SH-SY5Y (cell line): ENCODE measurements around the gene GIPC3.

Source experiments
- GATA2 ChIP-seq: IDR thresholded peaks from 2 replicates; pipeline ENCODE4 v1.6.1; 2011; ENCODE audit warnings: mild to moderate bottlenecking, low read depth, low read length
- GATA3 ChIP-seq: IDR thresholded peaks from 2 replicates; pipeline ENCODE4 v1.6.1; 2011; ENCODE audit warnings: low read depth, mild to moderate bottlenecking, low read length, moderate library complexity

The GIPC3 gene

DNA sequence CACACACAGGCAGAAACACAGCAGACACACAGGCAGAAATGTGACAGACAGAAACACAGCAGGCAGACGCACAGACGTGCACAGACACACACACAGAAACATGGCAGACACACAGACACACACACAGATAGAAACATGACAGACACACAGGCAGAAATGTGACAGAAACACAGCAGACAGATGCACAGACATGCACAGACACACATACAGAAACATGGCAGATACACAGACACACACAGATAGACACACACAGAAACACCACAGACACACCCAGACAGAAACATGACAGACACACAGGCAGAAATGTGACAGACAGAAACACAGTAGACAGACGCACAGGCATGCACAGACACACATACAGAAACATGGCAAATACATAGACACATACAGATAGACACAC lies 20.1 kb downstream of the GIPC3 start:
- TF ChIP-seq GATA3 (no peak), GATA2 (no peak)

DNA sequence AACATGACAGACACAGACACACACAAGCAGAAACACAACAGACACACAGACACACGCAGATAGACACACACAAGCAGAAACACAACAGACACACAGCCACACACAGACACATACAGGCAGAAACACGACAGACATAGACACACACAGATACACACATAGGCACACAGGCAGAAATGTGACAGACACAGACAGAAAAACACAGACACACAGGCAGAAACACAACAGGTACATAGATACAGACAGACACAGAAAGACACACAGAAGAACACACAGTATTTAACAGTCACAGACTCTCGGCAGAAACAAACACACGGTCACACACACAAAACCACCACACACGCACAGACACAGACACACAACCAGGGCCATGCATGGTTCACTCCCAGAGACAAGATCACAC lies 20.5 kb downstream of the GIPC3 start:
- TF ChIP-seq GATA2 (no peak), GATA3 (no peak)

DNA sequence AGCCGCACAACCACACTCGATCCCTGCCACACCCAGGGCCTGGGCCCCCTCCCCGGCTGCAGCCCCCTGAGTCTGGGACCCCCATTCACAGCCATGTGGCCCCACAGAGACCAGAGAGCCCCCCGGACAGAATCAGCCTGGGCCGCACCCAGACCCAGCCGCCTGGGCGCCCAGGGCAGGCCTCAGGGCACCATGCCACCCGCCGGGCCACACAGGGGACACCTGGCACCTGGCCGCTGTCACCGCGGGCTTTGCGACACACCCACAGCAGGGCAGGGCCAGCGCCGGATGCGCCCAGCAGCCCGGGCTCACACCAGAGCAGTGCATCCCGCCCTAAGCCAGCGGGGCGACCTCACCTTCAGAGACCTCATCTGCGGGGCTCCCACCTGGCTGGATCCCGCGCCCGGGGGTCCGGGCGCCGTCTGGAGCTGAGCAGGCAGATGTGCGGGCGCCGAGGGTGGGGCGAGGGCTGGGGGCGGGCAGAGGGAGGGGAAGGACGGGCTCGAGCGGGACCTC lies 21.0 kb downstream of the GIPC3 start:
- no peak for TF ChIP-seq GATA3
- no peak for TF ChIP-seq GATA2

DNA sequence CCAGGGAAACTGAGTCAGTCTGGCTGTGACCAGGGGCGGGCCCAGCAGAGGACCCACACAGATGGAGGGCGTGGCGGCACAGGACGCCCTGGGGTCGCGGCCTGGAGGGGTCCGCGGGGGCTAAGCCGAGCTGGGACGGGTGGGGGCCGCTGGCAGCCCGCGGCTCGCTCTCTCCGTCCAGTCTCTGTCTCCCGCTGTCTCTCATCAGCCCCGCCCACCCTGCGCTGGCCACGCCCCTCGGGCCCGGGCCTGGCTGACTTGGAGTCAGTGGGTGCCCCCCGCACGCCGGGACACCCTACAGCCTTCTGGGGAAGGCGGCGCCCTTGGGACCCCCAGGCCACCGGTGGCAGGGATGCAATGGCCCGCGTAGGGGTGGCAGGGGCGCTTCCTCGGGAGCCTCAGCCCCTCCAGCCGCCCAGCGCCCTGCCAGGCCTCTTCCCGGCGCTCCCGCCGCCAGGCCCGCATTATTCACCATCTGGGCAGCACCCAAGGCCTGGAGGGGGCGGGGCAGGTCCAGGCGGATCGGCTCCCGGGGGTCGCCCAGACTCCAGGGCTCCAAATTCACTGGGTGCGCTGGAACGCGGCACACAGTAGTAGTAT lies 21.5 kb downstream of the GIPC3 start, which contains the start of gene TBXA2R:
Gene TBXA2R, minus strand, starts transcription at position 186 of the 600 bp plus-strand sequence. CDS start 6,241 bp downstream, outside the sequence.
- TF ChIP-seq GATA3 (no peak), GATA2 (no peak)

DNA sequence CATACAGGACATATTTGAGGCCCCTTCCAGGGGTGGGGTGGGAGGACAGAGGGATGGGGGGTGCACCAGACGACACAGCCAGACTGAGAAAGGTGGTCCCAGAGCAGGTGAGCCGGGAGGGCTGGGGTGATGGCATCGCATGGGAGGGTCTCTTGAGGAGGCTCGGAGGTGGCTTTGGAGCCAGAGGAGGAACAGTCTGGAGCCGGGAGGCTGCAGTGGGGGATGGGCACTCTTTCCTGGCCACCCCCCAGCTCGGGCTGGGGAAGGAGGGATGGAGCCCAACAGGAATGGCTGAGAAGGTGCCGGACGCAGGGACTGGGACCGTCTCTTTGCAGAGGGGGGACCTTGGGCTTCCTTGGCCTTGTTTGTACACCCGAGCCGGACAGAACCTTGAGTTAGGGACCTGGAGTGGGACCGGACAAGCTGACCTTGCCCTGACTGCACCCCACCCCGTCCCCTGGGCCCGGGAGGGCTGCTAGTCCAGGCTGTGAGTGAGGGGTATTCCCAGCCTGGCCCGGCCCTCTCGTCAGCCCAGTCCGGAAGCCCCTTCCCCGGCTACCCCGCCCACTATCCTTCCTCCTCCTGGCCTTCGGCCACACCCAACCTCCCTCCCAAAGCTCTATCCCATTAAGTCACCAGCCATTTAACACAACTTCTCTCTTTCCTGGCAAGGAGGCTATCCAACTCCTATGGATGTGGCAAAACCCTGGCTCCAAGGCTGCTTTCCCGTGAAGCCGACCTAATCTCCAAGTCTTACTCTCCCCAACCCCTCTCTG lies 22.2 kb downstream of the GIPC3 start:
- TF ChIP-seq GATA3 (no peak), GATA2 (no peak)

DNA sequence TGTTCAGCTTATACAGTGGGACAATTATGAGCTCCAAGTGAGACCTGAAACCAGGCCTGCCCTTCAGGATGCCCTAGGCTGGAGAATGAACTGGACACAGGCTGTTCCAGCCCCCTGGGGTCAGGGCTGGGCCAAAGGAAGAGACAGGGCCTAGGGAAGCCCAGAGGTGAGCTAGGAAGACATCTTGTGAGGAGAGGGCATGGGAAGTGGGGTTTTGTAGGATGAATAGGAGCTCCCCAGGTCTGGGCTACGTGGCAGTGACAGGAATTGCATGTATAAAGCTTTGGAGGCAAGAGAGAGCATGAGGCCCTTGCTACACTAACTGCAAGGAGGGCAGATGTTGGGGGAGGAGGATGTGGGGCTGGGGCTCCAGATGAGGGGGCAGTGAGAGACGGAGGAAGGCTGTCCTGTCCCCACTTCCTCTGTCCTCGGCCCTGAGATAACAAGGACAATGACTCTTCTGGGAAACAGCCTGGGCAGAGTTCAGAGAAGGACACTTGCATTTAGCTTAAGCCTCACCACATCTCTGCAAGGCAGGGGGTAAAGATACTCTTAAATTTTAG lies 22.9 kb downstream of the GIPC3 start:
- TF ChIP-seq GATA2 (no peak), GATA3 (no peak)

DNA sequence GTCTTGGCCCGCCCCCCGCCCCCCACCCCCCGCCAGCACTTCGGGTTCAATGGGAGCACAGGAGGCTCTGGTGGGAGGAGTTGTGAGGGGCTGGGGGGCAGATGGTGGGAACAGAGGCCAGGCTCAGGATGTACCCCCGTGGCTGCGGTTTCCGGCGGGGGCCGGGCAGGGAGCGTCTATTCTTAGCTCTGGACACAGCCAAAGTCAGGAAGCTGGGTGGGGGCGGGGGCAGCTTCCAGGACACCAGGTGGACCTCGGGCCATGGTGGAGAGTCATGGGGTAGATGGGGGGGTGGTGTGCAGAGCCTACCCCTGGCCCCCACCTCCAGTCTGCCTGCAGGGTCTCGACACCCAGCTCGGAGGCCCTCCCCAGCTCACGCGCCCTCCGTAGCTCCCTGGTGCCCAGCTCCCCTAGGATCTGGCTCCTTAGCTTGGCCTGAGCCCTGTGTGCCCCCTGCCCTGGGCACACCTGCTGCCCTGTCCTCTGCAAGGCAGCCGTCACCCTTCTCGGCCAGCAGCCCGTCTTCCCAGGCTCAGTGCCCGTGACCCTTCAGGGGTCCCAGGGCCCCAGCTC lies 23.6 kb downstream of the GIPC3 start:
- TF ChIP-seq GATA2 = no peak
- TF ChIP-seq GATA3 = no peak

DNA sequence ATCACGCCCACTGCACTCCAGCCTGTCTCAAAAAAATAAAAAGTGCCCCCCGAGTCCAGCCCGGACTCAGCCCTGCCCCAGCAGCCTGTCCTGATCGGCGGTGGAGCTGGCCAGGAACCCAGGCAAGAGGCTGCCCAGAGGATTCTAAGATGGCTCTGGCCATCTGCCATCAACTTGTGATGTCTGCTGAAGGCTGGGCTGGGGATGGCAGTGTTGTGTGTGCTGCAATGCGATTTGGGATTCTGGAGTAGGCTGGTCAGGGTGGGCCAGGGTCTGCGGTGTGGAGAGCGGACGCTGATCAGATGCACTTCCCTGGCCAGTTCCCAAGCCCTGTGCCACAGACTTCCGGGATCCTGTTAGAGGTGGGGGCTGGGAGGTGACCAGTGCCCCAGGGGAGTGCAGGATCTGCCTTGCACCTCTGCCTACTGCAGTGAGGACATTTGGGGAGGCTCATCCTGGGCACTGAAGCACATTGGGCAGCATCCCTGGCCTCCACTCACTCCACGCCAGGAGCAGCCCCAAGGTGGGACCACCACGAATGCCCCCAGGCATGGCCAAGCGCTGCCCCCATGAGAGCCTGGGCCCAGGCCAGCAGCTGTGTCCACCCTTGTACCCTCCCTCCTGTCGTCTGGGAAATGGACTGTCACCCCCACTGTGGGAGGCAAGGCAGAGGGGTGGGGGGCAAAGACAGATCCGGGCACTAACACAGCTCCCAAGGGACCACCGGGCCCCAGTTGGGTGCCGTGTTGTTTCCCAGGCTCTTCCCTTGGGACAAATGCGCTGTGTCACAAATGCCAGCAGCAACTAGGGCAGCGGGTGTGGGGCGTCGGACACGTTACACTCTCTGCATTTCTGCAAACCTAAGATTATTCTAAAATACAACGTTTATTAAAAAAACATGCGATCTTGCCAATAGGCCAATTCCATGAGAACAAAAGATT lies 24.8 kb downstream of the GIPC3 start:
- TF ChIP-seq GATA2 = no peak
- no peak for TF ChIP-seq GATA3

DNA sequence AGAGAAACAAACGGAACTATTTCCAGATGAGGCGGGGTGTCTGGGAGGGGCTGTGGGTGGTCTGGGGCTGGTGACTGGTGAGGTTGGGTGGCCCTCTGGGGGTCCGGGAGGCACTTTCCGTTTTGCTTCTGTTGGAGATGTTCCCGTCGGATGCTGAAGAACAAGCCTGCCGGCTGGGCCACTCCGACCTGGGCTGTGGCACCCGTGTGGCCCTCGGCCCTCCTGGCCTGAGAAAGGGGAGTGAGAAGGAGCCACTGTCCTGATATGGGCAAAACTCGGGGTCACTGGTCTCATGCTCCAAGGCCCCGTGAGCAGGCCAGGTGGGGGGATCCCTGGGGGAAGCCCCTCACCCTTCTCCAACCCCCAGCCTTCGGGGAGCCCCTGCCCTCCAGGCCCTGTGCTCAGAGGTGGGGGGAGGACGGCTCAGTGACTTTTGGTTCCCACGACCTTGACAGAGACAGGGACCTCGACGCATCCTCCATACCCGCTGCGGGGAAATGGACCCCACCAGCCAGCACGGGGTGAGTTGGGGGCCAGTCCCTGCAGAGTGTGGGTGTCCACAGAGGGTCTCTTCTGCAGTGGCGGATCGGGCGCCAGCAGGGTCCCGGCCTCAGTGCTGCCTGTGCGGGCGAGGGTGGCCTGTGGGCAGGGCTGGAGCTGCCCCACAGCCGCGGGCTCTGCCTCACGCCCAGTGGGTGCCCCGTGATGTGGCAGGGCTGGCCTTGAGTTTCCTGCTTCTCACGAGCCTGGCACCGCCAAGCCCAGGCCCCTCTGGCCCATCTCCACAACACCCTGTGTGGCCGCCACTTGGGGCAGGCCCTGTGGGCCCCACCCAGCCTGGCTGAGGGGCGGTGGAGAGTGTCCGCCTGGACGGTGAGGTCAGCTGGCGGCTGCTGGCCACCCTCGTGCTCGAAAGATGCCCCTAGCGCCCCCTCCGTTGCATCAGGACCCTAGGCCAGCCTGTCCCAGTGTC lies 25.8 kb downstream of the GIPC3 start:
- no peak for TF ChIP-seq GATA3
- no peak for TF ChIP-seq GATA2

DNA sequence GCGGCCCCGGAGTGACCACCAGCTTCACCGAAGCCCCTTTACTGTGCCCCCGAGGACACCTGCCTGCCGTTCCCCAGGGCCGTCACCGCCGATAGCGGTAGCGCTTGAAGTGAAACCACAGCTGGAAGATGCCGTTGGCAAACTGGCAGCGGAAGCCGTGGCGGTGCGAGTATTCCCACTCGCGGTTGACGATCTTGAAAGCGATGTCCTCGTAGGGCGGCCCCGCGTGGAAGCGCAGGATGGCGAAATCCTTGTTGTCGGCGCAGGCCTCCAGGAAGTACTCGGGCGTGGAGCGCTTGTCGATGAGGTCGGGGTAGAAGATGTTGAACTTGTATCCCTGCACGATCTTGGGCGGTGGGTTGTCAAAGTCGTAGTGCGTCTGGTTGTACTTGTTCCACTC lies 26.6 kb downstream of the GIPC3 start:
- TF ChIP-seq GATA2 = no peak
- no peak for TF ChIP-seq GATA3

DNA sequence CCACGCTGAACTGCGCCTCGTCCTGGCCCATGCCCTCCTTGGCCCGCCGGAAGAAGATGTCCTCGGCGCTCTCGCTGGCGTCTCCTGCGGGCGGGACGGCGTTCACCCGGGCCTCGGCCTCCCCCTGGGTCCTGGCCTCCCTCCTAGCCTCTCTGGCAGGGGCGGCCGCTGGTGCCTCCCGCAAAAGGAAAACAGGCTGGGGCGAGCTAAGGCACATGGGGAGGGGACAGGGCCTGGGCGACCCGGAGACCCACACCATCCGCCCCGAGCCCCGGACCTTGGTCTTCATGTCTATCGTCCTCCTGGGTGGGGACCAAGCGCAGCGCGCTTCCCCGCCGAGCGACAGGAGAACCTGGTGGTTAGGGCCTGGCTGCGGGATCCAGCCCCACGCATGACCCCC lies 27.1 kb downstream of the GIPC3 start:
- TF ChIP-seq GATA3 (no peak), GATA2 (no peak)
